Vagina (tissue), 2 donors: ENCODE results near the gene NR2C1. TPM values are rescaled to one million over a fixed set of nuclear protein-coding genes. Genes with fewer than 3 reads are reported as not detected.

Experiments used
- DNase-seq, 2 donors: peaks; one replicate each; pipeline ENCODE4 v3.0.0-alpha.2; 2017; ENCODE audit errors: extremely low spot score in 2 of 2
- H3K27ac ChIP-seq: fragments of 200-600 bp; sonication (generic); one replicate; pipeline ENCODE4 v1.5.1; 2019
- H3K27me3 ChIP-seq: fragments of 200-600 bp; sonication (generic); one replicate; pipeline ENCODE4 v1.5.1; 2019
- H3K36me3 ChIP-seq, 2 donors: fragments of 200-600 bp; sonication (generic); one replicate each; pipeline ENCODE4 v1.5.1; 2017 to 2019
- H3K4me1 ChIP-seq: fragments of 200-600 bp; sonication (generic); one replicate; pipeline ENCODE4 v1.5.1; 2019
- H3K4me3 ChIP-seq, 2 donors: fragments of 200-600 bp; sonication (generic); 1 replicate in 1 of 2; 2 replicates in 1 of 2; pipeline ENCODE4 v1.5.1; 2016 to 2019
- H3K9me3 ChIP-seq: fragments of 200-600 bp; sonication (generic); one replicate; pipeline ENCODE4 v1.5.1; 2019
- POLR2A ChIP-seq, 2 donors: fragments of 450-650 bp; IDR thresholded peaks; one replicate each; pipeline ENCODE4 v1.6.1; 2017; ENCODE audit warnings: antibody characterized with exemption in 2 of 2, mild to moderate bottlenecking in 2 of 2, moderate library complexity in 2 of 2
- POLR2AphosphoS5 ChIP-seq, 2 donors: sonication (generic); formaldehyde crosslinking; IDR thresholded peaks; one replicate each; pipeline ENCODE4 v1.9.0; 2017; ENCODE audit warnings: antibody characterized with exemption in 2 of 2, mild to moderate bottlenecking in 2 of 2, low read depth in 1 of 2; ENCODE audit not compliant: insufficient read depth in 1 of 2
- intact Hi-C: fragments of 100-400 bp; cut with DNase I; formaldehyde crosslinking; loops from one replicate; pipeline ENCODE4 v1.15.1; 2023
- total RNA-seq: library from RNA; depleted of rRNA; stranded (reverse); fragments of >200 nt; gene quantifications from one replicate; pipeline ENCODE4 v1.2.3, GENCODE V29; 2016
- TF ChIP-seq, protein P1 (sequence below), 3 experiments: fragments of 450-650 bp in 2 of 3; fragments of 200-600 bp in 1 of 3; sonication (generic) in 1 of 3; IDR thresholded peaks; one replicate each; pipeline ENCODE4 v1.5.1; 2017 to 2019; ENCODE audit warnings: antibody characterized with exemption in 3 of 3, mild to moderate bottlenecking in 2 of 3, moderate library complexity in 2 of 3

NR2C1 gene
- total RNA-seq, 1 donor from 2014 or later, result 49.4 TPM

DNA sequence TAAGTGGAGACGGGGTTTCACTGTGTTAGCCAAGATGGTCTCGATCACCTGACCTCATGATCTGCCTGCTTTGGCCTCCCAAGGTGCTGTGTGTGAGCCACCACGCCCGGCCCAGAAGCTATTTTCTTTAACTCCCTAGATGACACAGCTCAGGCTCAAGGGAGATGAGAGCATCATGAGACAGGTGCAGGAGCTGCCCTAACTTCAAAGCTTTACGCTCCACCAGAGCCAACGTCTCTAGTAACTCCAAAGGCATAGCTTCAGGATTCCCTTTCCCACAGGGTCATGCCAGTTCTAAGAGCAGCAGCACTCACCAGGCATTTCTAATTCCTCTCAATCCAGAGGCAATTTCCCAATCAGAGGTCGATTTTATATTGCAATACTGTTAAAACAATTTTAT, 91.0 kb downstream of the NR2C1 start:
- no peaks in the 10 kb centered on the region for H3K9me3 ChIP-seq
- no peaks in the 10 kb centered on the region for H3K27me3 ChIP-seq
- intact Hi-C loops, result no loop called here

DNA sequence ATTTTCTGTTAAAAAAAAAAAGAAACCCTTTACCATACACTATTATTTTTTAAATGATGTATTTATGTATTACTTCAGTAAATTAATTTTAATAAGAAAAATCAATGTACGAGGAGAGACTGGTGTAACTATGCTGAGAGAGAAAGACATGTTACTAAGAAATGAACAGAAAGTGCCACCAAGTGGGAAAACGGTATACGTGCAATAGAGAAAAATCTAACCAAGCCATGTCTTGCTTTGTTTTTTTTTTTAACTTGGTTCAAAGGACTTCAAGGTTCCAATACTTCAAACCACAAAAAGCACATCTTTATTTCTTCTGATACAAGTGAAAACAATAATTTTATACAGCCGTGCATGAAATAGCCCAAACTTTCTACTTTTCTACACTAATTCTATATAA, 92.8 kb downstream of the NR2C1 start:
- DNase-seq, result no peak
- no peaks in the 10 kb centered on the region for H3K27me3 ChIP-seq
- H3K4me1 ChIP-seq, result no peaks in the 10 kb centered on the region
- no peak overlapping the region for H3K27ac ChIP-seq
- TF ChIP-seq POLR2A (IDR thresholded peaks at IDR 0.05), result no peak
- TF ChIP-seq, protein P1, sequence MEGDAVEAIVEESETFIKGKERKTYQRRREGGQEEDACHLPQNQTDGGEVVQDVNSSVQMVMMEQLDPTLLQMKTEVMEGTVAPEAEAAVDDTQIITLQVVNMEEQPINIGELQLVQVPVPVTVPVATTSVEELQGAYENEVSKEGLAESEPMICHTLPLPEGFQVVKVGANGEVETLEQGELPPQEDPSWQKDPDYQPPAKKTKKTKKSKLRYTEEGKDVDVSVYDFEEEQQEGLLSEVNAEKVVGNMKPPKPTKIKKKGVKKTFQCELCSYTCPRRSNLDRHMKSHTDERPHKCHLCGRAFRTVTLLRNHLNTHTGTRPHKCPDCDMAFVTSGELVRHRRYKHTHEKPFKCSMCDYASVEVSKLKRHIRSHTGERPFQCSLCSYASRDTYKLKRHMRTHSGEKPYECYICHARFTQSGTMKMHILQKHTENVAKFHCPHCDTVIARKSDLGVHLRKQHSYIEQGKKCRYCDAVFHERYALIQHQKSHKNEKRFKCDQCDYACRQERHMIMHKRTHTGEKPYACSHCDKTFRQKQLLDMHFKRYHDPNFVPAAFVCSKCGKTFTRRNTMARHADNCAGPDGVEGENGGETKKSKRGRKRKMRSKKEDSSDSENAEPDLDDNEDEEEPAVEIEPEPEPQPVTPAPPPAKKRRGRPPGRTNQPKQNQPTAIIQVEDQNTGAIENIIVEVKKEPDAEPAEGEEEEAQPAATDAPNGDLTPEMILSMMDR (IDR thresholded peaks at IDR 0.05), result no peak
- no peak for TF ChIP-seq POLR2AphosphoS5 (IDR thresholded peaks at IDR 0.05; ENCODE audit: insufficient read depth in 1 of 2, low read depth in 1 of 2)
- no peak overlapping the region for H3K4me3 ChIP-seq
- no peaks in the 10 kb centered on the region for H3K9me3 ChIP-seq
- intact Hi-C loops, result no loop called here
- no peaks in the 10 kb centered on the region for H3K36me3 ChIP-seq

More for the DNA sequence above, 91.0 kb downstream of the NR2C1 start:
- TF ChIP-seq POLR2AphosphoS5 (IDR thresholded peaks at IDR 0.05; ENCODE audit: insufficient read depth in 1 of 2, low read depth in 1 of 2), result no peak
- TF ChIP-seq POLR2A (IDR thresholded peaks at IDR 0.05), result no peak
- TF ChIP-seq, protein P1 (IDR thresholded peaks at IDR 0.05), result no peak
- no peaks in the 10 kb centered on the region for H3K36me3 ChIP-seq
- no peak for DNase-seq
- no peak overlapping the region for H3K4me3 ChIP-seq
- no peak overlapping the region for H3K27ac ChIP-seq
- no peaks in the 10 kb centered on the region for H3K4me1 ChIP-seq

DNA sequence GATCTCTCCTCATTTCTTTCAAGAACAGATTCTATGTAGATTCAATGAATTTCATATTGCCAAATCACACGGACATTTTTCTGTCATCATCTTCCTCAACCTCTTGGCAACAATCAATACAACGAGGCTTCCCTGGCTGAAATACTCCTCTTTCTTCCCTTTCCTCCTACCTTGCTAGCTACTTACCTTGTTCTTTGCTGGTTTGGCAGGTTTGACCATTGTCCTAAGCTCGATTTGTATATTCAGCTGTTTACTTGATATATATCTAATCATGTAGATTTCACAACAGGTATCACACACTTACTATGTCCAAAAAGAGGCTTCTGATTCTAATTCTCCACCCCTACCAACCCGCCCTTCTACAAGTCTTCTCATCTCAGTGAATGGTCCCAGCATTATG, 93.5 kb downstream of the NR2C1 start:
- intact Hi-C loops, result no loop called here
- no peaks in the 10 kb centered on the region for H3K4me1 ChIP-seq
- H3K4me3 ChIP-seq, result no peak overlapping the region
- no peak overlapping the region for H3K27ac ChIP-seq
- no peak for DNase-seq
- no peaks in the 10 kb centered on the region for H3K36me3 ChIP-seq
- H3K27me3 ChIP-seq, result no peaks in the 10 kb centered on the region
- no peak for TF ChIP-seq POLR2AphosphoS5 (IDR thresholded peaks at IDR 0.05; ENCODE audit: insufficient read depth in 1 of 2, low read depth in 1 of 2)
- TF ChIP-seq, protein P1 (IDR thresholded peaks at IDR 0.05), result no peak
- no peak for TF ChIP-seq POLR2A (IDR thresholded peaks at IDR 0.05)
- H3K9me3 ChIP-seq, result no peaks in the 10 kb centered on the region

DNA sequence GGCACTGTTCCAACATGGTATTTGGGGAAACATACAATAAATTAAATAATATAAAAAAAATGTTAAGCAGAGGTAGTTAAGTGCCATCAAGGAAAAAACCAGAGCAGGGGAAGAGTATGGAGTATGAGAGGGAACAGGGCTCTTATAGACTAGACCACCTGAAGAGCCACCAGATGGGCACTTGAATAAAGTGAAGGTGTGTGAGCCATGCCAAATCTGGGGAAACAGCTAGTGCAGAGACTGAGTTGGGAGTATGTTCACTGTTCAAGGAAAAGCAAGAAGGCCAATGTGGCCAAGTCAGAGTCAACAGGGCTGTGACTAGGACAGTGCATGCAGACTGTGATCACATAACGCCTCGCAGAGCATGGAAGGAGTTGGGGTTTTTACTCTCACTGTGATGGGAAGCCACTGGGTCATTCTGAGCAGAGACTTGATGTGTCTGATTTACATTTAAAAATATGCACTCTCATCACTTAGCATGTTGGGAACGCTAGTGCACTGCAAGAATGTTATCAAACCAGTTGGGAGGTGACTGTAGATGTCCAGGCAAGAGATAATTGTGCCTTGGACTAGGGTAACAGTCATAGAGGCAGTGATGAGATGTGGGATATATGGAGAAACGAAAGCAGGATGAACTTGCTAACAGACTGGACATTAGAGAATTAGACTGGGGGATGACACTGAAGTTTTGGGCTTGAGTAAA, 95.5 kb downstream of the NR2C1 start:
- Histone ChIP-seq H3K9me3 (no peaks in the 10 kb centered on the region), H3K27ac (no peak overlapping the region), H3K27me3 (no peaks in the 10 kb centered on the region), H3K4me3 (no peak overlapping the region), H3K4me1 (no peaks in the 10 kb centered on the region), H3K36me3 (no peaks in the 10 kb centered on the region)
- no peak for TF ChIP-seq POLR2A (IDR thresholded peaks at IDR 0.05)
- no peak for DNase-seq
- intact Hi-C loops, result no loop called here

DNA sequence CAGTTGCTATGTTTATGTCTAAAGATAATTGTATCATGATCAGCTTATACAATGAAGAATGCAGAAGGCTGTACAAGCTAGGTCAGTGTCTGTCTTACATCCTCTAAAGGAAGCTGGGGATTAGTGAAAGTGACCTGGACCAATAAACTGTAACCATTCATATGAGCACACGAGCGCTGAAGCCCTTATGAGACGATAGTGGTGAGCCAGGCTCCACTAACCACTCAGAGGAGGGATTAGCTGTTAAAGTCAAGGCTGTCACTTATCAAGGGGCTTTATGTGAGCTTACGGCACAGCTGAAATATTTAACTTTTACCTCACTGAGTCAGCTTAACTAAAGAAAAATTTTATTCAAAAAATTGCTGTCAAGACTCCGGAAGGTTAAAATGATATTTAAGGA, 100.2 kb downstream of the NR2C1 start:
- TF ChIP-seq, protein P1 (IDR thresholded peaks at IDR 0.05), result no peak
- TF ChIP-seq POLR2AphosphoS5 (IDR thresholded peaks at IDR 0.05; ENCODE audit: insufficient read depth in 1 of 2, low read depth in 1 of 2) (no peak), POLR2A (IDR thresholded peaks at IDR 0.05) (no peak)

More for the DNA sequence above, 100.2 kb downstream of the NR2C1 start:
- H3K9me3 ChIP-seq, result no peaks in the 10 kb centered on the region
- no peaks in the 10 kb centered on the region for H3K27me3 ChIP-seq
- no peaks in the 10 kb centered on the region for H3K4me1 ChIP-seq
- H3K4me3 ChIP-seq, result no peak overlapping the region
- DNase-seq, result no peak
- H3K27ac ChIP-seq, result no peak overlapping the region
- peaks cover 0 to 8% of the 10 kb centered on the region in 2 donors for H3K36me3 ChIP-seq
- intact Hi-C loops, result no loop called here
